ENCODE measurements around the gene PTGDS.

Gene PTGDS

DNA sequence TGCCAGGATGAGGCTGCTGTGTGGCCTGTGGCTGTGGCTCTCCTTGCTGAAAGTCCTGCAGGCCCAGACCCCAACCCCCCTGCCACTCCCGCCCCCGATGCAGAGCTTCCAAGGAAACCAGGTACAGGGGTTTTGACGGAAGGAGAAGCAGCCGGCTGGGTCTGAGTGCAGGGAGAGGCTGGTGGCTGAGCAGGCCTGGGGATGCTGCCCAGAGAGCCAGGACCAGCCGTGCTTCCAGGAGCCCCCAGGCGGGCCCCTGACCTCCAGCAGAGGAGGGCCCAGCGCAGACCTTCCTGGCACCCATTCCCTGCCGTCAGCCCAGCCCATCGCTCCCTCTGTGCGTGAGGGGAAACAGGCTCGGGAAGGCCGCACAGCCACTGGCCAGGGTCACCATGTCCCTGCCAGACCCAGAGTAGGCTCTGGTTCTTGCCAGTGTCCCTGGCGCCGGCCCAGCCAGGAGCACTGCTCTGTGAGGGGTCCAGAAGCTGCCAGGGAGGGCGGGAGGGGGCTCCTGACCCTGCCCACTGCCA, 24.9 kb upstream of the PTGDS start:
- no peak overlapping the region for H3K27ac ChIP-seq
- TF ChIP-seq ZFX (IDR thresholded peaks at IDR 0.05; ENCODE audit: borderline replicate concordance) (no peak), CTCF (IDR thresholded peaks at IDR 0.05) (no peak)

- TF ChIP-seq CTCF (IDR thresholded peaks at IDR 0.05) (no peak), ZFX (IDR thresholded peaks at IDR 0.05; ENCODE audit: borderline replicate concordance) (no peak)
- H3K27ac ChIP-seq: no peak overlapping the region
Measured at GRCh38 chr9:136952876-136953770, 24.2 kb upstream of the PTGDS start.

DNA sequence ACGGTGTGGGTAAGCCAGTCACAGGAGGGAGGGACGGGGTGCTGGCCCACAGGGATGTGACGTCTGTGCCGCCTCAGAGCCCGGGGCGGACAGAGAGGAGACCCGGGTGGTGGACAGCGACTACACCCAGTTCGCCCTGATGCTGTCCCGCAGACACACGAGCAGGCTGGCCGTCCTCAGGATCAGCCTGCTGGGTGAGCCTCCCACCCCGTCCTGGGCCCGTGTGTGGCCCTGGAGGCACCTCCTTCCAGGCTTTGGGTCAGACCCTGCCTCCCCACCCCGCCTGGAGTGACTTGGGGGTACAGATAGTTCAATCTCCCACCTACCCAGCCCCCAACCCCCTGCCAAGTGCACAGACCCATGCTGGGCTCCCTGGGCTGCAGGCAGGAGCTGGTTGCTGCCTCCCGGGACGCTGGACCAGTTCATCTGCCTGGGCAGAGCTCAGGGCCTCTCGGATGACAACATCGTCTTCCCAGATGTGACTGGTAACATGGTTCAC, 23.5 kb upstream of the PTGDS start:
- H3K27ac ChIP-seq: no peak overlapping the region
- TF ChIP-seq ZFX (IDR thresholded peaks at IDR 0.05; ENCODE audit: borderline replicate concordance) (no peak), CTCF (IDR thresholded peaks at IDR 0.05) (no peak)

- H3K27ac ChIP-seq: no peak overlapping the region
- TF ChIP-seq ZFX (IDR thresholded peaks at IDR 0.05; ENCODE audit: borderline replicate concordance) (no peak), CTCF (IDR thresholded peaks at IDR 0.05) (no peak)
Measured at GRCh38 chr9:136954270-136955083, 22.8 kb upstream of the PTGDS start.

DNA sequence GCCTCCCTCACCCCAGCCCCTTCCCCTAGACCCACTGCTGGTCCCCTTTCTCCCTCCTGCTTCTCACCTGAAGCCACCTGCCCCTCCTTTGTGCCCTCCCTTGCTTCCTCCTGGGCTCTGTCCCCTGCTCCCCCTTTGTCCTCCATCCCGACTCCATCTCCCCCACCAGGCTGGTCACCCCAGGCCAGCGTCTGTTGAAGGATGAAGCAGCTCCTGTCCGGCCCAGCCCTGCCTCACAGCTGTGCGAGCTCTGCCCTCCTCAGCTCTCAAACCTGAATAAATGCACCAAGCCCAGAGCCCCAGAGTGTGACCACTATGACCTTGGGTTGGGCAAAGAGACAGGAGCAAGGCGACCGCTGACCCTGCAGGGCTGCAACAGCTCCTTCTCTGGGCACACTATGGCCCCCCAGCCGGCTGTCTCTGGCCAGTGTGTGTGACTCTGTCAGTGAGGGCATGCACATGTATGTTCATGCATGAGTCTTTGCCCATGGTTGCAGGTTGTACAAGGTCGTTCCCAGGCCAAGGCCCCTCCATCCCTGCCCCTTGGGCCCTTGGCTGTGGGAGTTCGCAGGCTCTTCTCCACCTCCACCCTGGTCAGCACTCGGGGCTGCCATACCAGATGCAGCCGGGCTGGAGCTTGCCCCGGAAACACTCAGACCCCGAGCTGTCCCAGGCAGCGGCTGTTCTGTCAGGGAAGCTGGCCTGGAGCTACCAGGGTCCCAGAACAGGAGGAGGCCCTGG, 21.9 kb upstream of the PTGDS start:
- H3K27ac ChIP-seq: no peak overlapping the region
- no peak for TF ChIP-seq ZFX (IDR thresholded peaks at IDR 0.05; ENCODE audit: borderline replicate concordance)
- no peak for TF ChIP-seq CTCF (IDR thresholded peaks at IDR 0.05)

DNA sequence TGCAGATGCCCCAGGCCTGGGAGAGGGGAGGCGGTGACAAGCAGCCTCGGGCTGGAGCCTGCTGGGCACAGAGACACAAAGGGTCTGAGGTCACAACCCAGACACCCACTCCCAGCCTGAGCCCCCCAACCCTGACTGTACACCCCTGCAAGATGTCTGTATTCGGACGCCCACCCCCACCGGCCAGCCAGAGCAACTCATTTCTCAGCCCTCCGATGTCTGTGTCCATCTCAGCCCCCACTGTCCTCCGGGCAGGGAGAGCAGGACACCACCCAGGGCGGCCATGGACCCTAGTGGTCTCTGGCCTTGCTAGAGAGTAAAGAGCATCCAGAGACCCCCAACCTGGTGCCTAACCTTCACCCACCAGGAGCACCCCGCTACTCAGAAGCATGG, 21.4 kb upstream of the PTGDS start:
- no peak for TF ChIP-seq ZFX (IDR thresholded peaks at IDR 0.05; ENCODE audit: borderline replicate concordance)
- TF ChIP-seq CTCF (IDR thresholded peaks at IDR 0.05): no peak
- H3K27ac ChIP-seq: no peak overlapping the region
